Coronary artery (tissue), 2 donors: ENCODE data around the gene MCC.

Source experiments
- DNase-seq: peaks from one replicate; pipeline ENCODE4 v3.0.0-alpha.2; 2017; ENCODE audit warnings: low spot score
- H3K27ac ChIP-seq, 2 donors: fragments of 200-600 bp; sonication (generic); one replicate each; pipeline ENCODE4 v1.5.1; 2016 to 2019
- H3K4me3 ChIP-seq: fragments of 200-600 bp; sonication (generic); 2 replicates; pipeline ENCODE4 v1.5.1; 2016; ENCODE audit warnings: mild to moderate bottlenecking, moderate library complexity
- TF ChIP-seq, protein P1 (sequence below): fragments of 200-600 bp; sonication (generic); IDR thresholded peaks from one replicate; pipeline ENCODE4 v1.5.1; 2019; ENCODE audit warnings: antibody characterized with exemption

Gene MCC

DNA sequence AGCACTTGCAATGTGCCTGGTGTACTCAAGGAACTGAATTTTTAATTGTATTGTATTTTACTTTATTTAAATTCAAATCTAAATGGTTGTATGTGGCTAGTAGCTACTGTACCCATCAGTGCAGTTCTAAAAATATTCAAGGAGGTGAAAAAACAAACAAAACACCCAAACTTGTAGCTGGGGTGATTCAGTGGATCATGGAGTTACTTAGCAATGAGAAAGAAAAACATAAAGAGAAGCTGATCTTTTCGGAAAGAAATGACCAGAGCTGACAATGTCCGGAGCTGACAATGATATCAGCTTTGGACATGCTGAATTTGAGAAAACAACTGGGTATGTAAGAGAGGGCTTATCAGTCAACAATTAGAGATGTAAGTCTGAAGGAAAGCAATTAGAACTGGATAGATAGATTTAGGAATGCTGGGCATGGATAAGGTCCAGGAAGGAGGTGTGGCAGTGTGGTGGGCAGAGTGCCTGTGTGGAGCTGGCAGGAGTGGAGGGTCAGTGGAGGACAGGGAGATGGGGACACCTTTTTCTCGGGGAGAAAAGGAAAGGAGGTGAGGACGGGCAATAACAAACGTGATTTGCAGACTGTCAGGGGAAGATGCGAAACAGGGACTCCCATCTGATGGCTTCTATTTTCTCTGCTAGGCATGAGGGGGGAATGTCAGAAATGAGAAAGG, 398.5 kb downstream of the MCC start:
- peak overlapping the region; percentile 45 to 52 for H3K27ac ChIP-seq
- TF ChIP-seq, protein P1, sequence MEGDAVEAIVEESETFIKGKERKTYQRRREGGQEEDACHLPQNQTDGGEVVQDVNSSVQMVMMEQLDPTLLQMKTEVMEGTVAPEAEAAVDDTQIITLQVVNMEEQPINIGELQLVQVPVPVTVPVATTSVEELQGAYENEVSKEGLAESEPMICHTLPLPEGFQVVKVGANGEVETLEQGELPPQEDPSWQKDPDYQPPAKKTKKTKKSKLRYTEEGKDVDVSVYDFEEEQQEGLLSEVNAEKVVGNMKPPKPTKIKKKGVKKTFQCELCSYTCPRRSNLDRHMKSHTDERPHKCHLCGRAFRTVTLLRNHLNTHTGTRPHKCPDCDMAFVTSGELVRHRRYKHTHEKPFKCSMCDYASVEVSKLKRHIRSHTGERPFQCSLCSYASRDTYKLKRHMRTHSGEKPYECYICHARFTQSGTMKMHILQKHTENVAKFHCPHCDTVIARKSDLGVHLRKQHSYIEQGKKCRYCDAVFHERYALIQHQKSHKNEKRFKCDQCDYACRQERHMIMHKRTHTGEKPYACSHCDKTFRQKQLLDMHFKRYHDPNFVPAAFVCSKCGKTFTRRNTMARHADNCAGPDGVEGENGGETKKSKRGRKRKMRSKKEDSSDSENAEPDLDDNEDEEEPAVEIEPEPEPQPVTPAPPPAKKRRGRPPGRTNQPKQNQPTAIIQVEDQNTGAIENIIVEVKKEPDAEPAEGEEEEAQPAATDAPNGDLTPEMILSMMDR: no peak
- no peak for DNase-seq
- H3K4me3 ChIP-seq: peak overlapping the region; percentile 52

DNA sequence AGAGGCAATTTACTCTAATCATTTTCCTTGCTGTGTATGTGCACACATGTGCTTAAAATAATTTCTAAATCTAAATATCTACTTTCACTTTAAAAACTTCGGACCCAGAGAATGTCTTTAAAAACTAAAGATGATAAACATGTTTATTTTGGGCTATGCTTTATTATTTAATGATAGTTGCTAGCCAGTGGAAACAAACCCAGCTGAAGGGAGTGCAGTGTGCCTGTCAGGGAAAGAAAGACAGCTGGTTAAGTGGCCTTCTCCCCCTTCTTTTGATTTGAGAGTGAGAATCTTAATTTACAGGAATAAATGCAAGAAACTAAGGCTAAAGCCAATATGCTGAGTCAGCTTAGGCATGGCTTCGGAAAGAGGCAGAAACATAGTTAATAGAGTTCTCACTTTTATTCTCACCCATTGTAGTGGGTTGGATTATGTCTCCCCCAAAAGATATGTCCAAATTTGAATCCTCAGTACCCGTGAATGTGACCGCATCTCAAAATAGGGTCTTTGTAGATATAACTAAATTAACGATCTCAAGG, 400.2 kb downstream of the MCC start:
- H3K4me3 ChIP-seq: peak overlapping the region; percentile 40
- H3K27ac ChIP-seq: no peak overlapping the region
- TF ChIP-seq, protein P1: no peak
- no peak for DNase-seq

DNA sequence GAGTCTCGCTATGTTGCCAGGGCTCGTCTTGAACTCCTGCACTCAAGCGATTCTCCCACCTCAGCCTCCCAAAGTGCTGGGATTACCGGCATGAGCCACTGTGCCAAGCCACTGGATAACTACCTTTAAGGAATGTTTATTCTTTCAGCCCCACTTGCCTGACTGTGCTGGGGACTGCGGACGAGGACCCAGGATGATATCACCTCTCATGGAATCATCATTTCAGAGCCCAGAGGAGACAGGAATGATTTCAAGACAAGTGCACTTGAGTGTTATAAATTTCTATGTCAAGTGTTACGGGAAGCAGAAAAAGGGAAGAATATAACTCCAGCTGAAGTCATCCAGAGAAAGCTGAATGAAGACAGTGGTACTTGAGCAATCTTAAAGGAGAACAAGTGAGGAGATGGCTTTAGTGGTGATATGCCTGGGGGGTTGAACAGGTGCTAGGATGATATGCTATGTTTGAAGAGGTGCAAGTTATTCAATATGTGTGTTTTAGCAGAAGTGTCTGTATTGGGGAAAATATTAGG, 402.3 kb downstream of the MCC start:
- H3K27ac ChIP-seq: no peak overlapping the region
- no peak for DNase-seq
- TF ChIP-seq, protein P1: no peak
- H3K4me3 ChIP-seq: no peak overlapping the region

DNA sequence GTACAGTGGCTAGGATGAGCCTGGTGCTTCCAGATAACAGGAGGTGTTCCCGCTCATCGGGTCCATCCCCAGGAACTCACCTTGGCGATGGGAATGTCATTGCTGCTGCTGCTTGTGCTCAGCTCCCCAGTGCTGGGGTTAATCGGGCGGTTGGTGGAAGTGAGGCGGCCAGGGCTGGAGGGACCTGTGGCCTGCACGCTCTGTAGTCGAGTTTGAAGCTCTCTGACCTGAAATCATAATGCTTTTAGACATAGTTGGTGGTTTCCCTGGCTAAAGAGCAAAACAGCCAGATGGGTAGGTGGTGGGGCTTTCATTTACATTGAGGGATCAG, 403.2 kb downstream of the MCC start:
- Histone ChIP-seq H3K4me3 (no peak overlapping the region), H3K27ac (no peak overlapping the region)
- DNase-seq: no peak
- TF ChIP-seq, protein P1: no peak

DNA sequence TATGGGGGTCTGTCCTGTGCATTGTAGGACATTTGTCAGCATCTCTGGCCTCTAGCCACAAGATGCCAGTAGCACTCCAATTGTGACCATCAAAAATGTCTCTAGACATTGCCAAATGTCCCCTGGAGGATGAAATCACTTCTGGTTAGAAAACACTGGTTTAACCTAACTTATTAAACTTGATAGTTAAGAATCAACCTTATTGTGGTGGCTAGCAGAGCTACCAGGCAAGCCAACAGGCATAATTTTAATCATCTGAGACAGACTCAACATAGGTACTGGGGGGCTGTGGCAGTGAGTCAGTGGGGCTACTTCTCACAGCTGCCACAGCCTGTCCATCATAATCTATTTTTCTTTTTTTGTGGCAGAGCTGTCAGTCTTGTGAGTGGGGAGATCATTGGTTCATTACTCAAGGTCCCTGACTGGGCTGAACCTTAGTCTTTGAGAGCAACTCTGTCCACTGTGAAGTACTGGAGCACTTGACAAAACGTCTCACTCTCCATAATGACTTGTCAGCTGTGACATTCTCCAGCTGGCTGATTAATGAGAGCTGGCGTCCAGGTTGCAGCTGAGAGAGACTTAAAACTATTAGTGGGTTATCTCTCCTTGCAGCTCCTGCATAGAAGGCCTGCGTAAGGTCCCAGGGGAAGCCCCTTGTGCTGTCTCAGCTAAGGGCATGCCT, 403.7 kb downstream of the MCC start:
- Histone ChIP-seq H3K27ac (no peak overlapping the region), H3K4me3 (no peak overlapping the region)
- DNase-seq: no peak
- TF ChIP-seq, protein P1: no peak

DNA sequence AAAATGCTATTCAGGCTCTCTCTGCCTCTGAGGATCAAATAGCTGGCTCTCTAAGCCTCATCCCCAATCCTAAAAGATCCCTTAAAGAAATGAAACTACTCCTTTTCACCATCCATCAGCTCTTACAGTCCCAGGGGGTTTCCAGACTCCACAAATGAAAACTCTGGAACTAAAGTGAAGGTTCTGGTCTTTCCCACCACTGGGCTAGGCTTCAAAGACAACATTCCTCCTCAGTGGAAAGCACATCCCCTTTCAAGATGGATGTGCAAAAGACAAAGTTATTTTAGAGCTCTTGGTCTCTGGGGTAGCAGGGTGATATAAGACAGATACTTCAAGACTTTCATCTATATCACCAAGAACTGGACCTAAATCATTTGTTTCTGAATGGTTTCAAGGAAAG, 404.8 kb downstream of the MCC start:
- H3K27ac ChIP-seq: no peak overlapping the region
- no peak for DNase-seq
- no peak overlapping the region for H3K4me3 ChIP-seq
- TF ChIP-seq, protein P1: no peak

DNA sequence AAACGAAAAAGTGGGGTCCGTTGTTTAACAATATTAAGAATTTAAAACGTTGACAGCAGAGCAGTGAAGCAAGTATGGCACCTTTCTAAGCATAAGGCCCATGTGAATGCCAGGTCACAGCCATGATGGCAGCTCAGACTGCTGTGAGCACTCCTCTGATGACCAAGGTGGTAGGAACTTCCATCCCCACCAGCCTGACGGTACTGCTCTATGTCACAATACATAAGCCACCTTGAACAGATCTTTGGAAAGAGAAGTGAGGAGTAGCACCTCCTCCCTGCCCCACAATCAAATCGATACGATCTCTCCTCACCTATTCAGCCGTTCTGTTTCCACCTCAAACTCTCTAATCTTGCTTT, 405.7 kb downstream of the MCC start:
- TF ChIP-seq, protein P1: no peak
- H3K27ac ChIP-seq: no peak overlapping the region
- H3K4me3 ChIP-seq: no peak overlapping the region
- DNase-seq: no peak
